WTC11 (cell line): ENCODE data around the gene DCAF11. TPM values are rescaled to one million over a fixed set of nuclear protein-coding genes. Genes with fewer than 3 reads are reported as not detected.

Source experiments
- ATAC-seq: fragments of 200-7000 bp; cut with Tn5 transposase; 2 replicates; pipeline ENCODE4 v1.10.0; 2021; ENCODE audit warnings: mild to moderate bottlenecking, moderate library complexity
- CTCF ChIA-PET: fragments of 300-600 bp; sonication (Branson Sonifier 250); formaldehyde crosslinking; loops from one replicate; lab custom pipeline; 2021; ENCODE audit warnings: antibody characterized with exemption; lab: Charles Lee
- POLR2A ChIA-PET: fragments of 350-600 bp; sonication (Branson Sonifier 250); formaldehyde crosslinking; loops from one replicate; lab custom pipeline; 2021; ENCODE audit warnings: antibody characterized with exemption; lab: Charles Lee
- DNase-seq: peaks from one replicate; pipeline ENCODE4 v3.0.0; 2021; ENCODE audit warnings: low spot score
- H3K27ac Mint-ChIP-seq: 2 replicates; pipeline ENCODE4 v1.8.0; 2021; ENCODE audit warnings: mixed read lengths
- H3K27me3 Mint-ChIP-seq: 2 replicates; pipeline ENCODE4 v1.8.0; 2021; ENCODE audit warnings: low read depth, mild to moderate bottlenecking, moderate library complexity, mixed read lengths
- H3K36me3 Mint-ChIP-seq: 2 replicates; pipeline ENCODE4 v1.8.0; 2021; ENCODE audit warnings: mixed read lengths
- H3K4me1 Mint-ChIP-seq: 2 replicates; pipeline ENCODE4 v1.8.0; 2022; ENCODE audit warnings: mixed read lengths
- H3K4me3 Mint-ChIP-seq: 2 replicates; pipeline ENCODE4 v1.8.0; 2021; ENCODE audit warnings: mild to moderate bottlenecking, moderate library complexity, mixed read lengths
- H3K9me3 Mint-ChIP-seq: 2 replicates; pipeline ENCODE4 v1.8.0; 2021; ENCODE audit warnings: mixed read lengths
- ATF1 ChIP-seq: sonication (generic); formaldehyde crosslinking; IDR thresholded peaks from 2 replicates; pipeline ENCODE4 v1.8.1; 2023; ENCODE audit warnings: mild to moderate bottlenecking, moderate library complexity, missing genetic modification reagents
- ATF6 ChIP-seq: sonication (generic); formaldehyde crosslinking; IDR thresholded peaks from 2 replicates; pipeline ENCODE4 v1.8.1; 2023; ENCODE audit warnings: mild to moderate bottlenecking, missing genetic modification reagents
- CDX4 ChIP-seq: fragments of 250-450 bp; sonication (Bioruptor Pico); IDR thresholded peaks from 2 replicates; pipeline ENCODE4 v1.9.0; 2021; ENCODE audit warnings: moderate library complexity, mild to moderate bottlenecking, inconsistent platforms, borderline replicate concordance
- CREM ChIP-seq: sonication (generic); formaldehyde crosslinking; IDR thresholded peaks from 2 replicates; pipeline ENCODE4 v1.8.1; 2022; ENCODE audit warnings: mild to moderate bottlenecking, missing genetic modification reagents, moderate library complexity
- E2F5 ChIP-seq: sonication (generic); formaldehyde crosslinking; IDR thresholded peaks from 2 replicates; pipeline ENCODE4 v1.8.1; 2022; ENCODE audit warnings: mild to moderate bottlenecking, moderate library complexity, missing genetic modification reagents
- EMX1 ChIP-seq: fragments of 250-450 bp; sonication (Bioruptor Pico); IDR thresholded peaks from 2 replicates; pipeline ENCODE4 v1.8.0; 2021; ENCODE audit warnings: mild to moderate bottlenecking
- FOXJ3 ChIP-seq: sonication (generic); formaldehyde crosslinking; IDR thresholded peaks from 2 replicates; pipeline ENCODE4 v1.9.0; 2021; ENCODE audit warnings: missing genetic modification reagents, mild to moderate bottlenecking, borderline replicate concordance
- FOXK1 ChIP-seq: sonication (generic); formaldehyde crosslinking; IDR thresholded peaks from 2 replicates; pipeline ENCODE4 v1.8.0; 2022; ENCODE audit warnings: mild to moderate bottlenecking, moderate library complexity, missing genetic modification reagents
- GTF2I ChIP-seq: fragments of 250-450 bp; sonication (Bioruptor Pico); conservative IDR thresholded peaks from 2 replicates; pipeline ENCODE4 v1.4.0; 2021; ENCODE audit warnings: mild to moderate bottlenecking
- HMGA2 ChIP-seq: fragments of 250-450 bp; sonication (Bioruptor Pico); IDR thresholded peaks from 2 replicates; pipeline ENCODE4 v1.4.0; 2021; ENCODE audit warnings: mild to moderate bottlenecking, moderate library complexity
- HMGXB4 ChIP-seq: sonication (generic); formaldehyde crosslinking; IDR thresholded peaks from 2 replicates; pipeline ENCODE4 v1.8.1; 2023; ENCODE audit warnings: mild to moderate bottlenecking, moderate library complexity, missing genetic modification reagents
- IRF2 ChIP-seq: sonication (generic); formaldehyde crosslinking; IDR thresholded peaks from 2 replicates; pipeline ENCODE4 v1.8.0; 2022; ENCODE audit warnings: low read depth, missing genetic modification reagents, borderline replicate concordance
- JUN ChIP-seq: sonication (generic); formaldehyde crosslinking; IDR thresholded peaks from 2 replicates; pipeline ENCODE4 v1.8.0; 2023; ENCODE audit warnings: mild to moderate bottlenecking, missing genetic modification reagents
- NR2C2 ChIP-seq: sonication (generic); formaldehyde crosslinking; IDR thresholded peaks from 2 replicates; pipeline ENCODE4 v1.8.0; 2022; ENCODE audit warnings: mild to moderate bottlenecking, missing genetic modification reagents
- PRDM15 ChIP-seq: sonication (generic); formaldehyde crosslinking; IDR thresholded peaks from 2 replicates; pipeline ENCODE4 v1.8.0; 2022; ENCODE audit warnings: missing genetic modification reagents
- SMAD3 ChIP-seq: sonication (generic); formaldehyde crosslinking; IDR thresholded peaks from 2 replicates; pipeline ENCODE4 v1.8.0; 2022; ENCODE audit warnings: missing genetic modification reagents, mild to moderate bottlenecking, borderline replicate concordance
- SMAD4 ChIP-seq: sonication (generic); formaldehyde crosslinking; IDR thresholded peaks from 2 replicates; pipeline ENCODE4 v1.8.0; 2022; ENCODE audit warnings: mild to moderate bottlenecking, missing genetic modification reagents
- TCF7 ChIP-seq: sonication (generic); formaldehyde crosslinking; IDR thresholded peaks from 2 replicates; pipeline ENCODE4 v1.8.0; 2022; ENCODE audit warnings: mild to moderate bottlenecking, low read depth, missing genetic modification reagents, moderate library complexity
- TP53 ChIP-seq: sonication (generic); formaldehyde crosslinking; IDR thresholded peaks from 2 replicates; pipeline ENCODE4 v1.8.1; 2023; ENCODE audit warnings: mild to moderate bottlenecking, missing genetic modification reagents
- USF2 ChIP-seq: sonication (generic); formaldehyde crosslinking; IDR thresholded peaks from 2 replicates; pipeline ENCODE4 v1.8.1; 2023; ENCODE audit warnings: mild to moderate bottlenecking, missing genetic modification reagents, moderate library complexity
- ZBTB21 ChIP-seq: sonication (generic); formaldehyde crosslinking; IDR thresholded peaks from 2 replicates; pipeline ENCODE4 v1.8.1; 2023; ENCODE audit warnings: mild to moderate bottlenecking, missing genetic modification reagents, borderline replicate concordance
- ZBTB43 ChIP-seq: sonication (generic); formaldehyde crosslinking; IDR thresholded peaks from 2 replicates; pipeline ENCODE4 v1.8.1; 2023; ENCODE audit warnings: mild to moderate bottlenecking, missing genetic modification reagents
- ZNF425 ChIP-seq: fragments of 250-450 bp; sonication (Bioruptor Pico); conservative IDR thresholded peaks from 2 replicates; pipeline ENCODE4 v1.9.0; 2021; ENCODE audit warnings: mild to moderate bottlenecking
- total RNA-seq: library from RNA; stranded (reverse); gene quantifications from 3 replicates; pipeline ENCODE4 v1.2.3, GENCODE V29; 2021

DCAF11 gene
- total RNA-seq, 1 experiment from 2014 or later, result 73.6 TPM

- TF ChIP-seq PRDM15 (CRISPR knock-in tag) (no peak), TP53 (no peak), SMAD3 (CRISPR knock-in tag) (no peak), EMX1 (CRISPR knock-in tag) (no peak), ATF1 (CRISPR knock-in tag) (no peak), HMGXB4 (no peak), FOXK1 (CRISPR knock-in tag) (no peak), NR2C2 (no peak), TCF7 (CRISPR knock-in tag) (no peak), ZNF425 (CRISPR knock-in tag) (no peak), ZBTB43 (CRISPR knock-in tag) (no peak), JUN (no peak)
Observed at GRCh38 chr14:24065408-24065807, 49.2 kb upstream of the DCAF11 start (continued).

GRCh38 chr14:24066496-24067132 lies 48.0 kb upstream of the DCAF11 start:
- H3K36me3 Mint-ChIP-seq, result no peaks in the 10 kb centered on the region
- no peak overlapping the region for H3K4me3 Mint-ChIP-seq
- ATAC-seq (no peak), DNase-seq (no peak)
- ChIA-PET POLR2A (interaction anchor here (0.9 to 1.9 kb wide), 2 partner anchors 27 to 42 kb away, joined by 3 to 6 read pairs; partner anchors contain the start of gene PCK2), CTCF (interaction anchor here (0.8 to 2.8 kb wide), 4 partner anchors 9 to 47 kb away, joined by 3 to 19 read pairs (median 6); no protein-coding TSS in a partner anchor)
- H3K27me3 Mint-ChIP-seq, result no peaks in the 10 kb centered on the region
- H3K9me3 Mint-ChIP-seq, result no peaks in the 10 kb centered on the region
- H3K4me1 Mint-ChIP-seq, result no peaks in the 10 kb centered on the region
- no peak overlapping the region for H3K27ac Mint-ChIP-seq
- TF ChIP-seq IRF2 (CRISPR knock-in tag) (no peak), GTF2I (CRISPR knock-in tag) (no peak), CDX4 (CRISPR knock-in tag) (no peak), ZBTB21 (CRISPR knock-in tag) (no peak), FOXJ3 (CRISPR knock-in tag) (no peak), E2F5 (CRISPR knock-in tag) (no peak), CREM (no peak), SMAD4 (no peak), ATF6 (CRISPR knock-in tag) (no peak), SMAD3 (CRISPR knock-in tag) (no peak), USF2 (CRISPR knock-in tag) (no peak), HMGA2 (CRISPR knock-in tag) (no peak)
